IMR-90 (cell line): Measurements from ENCODE around the gene NCSTN.

ENCODE experiments used
- FOS ChIP-seq: fragments of 150-350 bp; IDR thresholded peaks from 2 replicates; pipeline ENCODE4 v1.6.1; 2016; ENCODE audit warnings: low read depth, low read length
- TF ChIP-seq, protein P1 (sequence below): conservative IDR thresholded peaks from 2 replicates; pipeline ENCODE4 v1.5.1; 2012; ENCODE audit warnings: mild to moderate bottlenecking, low read depth, low read length, improper control_type of control experiment

DNA sequence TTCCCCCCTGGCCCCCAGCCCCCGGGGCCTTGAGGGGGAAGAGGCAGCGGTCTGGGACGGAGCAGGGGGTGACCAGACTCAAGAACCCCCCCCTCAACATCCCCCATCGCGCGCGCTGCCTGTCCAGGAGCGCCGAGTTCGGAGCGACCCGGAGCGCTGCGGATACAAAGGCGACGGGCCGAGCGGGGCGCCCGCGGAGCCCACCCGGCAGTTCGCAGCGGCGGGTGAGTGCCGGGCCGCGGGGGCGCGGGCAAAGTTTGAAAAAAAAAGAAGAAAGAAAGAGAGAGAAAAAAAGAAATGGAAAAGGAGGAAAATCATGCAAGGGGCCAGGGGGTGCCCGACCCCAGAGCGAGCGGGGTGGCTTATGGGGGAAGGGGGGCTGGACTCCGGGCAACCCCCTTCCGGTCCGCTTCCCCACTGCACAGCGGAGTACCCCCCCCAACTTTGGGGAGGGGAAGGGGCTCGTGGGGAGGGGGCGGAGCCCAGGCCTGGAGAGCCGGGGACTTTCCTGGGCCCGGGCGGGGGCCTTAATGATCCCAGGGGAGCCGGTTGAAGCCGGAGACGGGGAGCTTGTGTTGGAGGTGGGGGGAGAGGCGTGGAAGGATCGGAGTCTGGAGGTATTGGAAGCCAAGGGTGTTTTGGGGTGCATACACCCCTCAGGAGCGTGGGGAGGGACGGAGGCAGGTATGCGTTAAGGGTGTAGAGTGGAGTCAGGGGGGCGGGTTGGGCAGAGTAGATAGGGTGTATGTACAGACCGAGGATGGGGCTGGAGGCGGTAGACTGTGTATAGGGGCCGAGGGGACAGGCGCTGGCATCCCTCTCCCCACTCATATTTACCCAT, 57.7 kb downstream of the NCSTN start:
- TF ChIP-seq, protein P1, sequence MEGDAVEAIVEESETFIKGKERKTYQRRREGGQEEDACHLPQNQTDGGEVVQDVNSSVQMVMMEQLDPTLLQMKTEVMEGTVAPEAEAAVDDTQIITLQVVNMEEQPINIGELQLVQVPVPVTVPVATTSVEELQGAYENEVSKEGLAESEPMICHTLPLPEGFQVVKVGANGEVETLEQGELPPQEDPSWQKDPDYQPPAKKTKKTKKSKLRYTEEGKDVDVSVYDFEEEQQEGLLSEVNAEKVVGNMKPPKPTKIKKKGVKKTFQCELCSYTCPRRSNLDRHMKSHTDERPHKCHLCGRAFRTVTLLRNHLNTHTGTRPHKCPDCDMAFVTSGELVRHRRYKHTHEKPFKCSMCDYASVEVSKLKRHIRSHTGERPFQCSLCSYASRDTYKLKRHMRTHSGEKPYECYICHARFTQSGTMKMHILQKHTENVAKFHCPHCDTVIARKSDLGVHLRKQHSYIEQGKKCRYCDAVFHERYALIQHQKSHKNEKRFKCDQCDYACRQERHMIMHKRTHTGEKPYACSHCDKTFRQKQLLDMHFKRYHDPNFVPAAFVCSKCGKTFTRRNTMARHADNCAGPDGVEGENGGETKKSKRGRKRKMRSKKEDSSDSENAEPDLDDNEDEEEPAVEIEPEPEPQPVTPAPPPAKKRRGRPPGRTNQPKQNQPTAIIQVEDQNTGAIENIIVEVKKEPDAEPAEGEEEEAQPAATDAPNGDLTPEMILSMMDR, result no peak
- no peak for TF ChIP-seq FOS
